Lower leg skin (tissue), 4 donors: ENCODE data around the gene LRCOL1. TPM values are rescaled to one million over a fixed set of nuclear protein-coding genes. Genes with fewer than 3 reads are reported as not detected.

ENCODE experiments used
- DNase-seq, 2 donors: peaks; one replicate each; pipeline ENCODE4 v3.0.0-alpha.2; 2019; ENCODE audit warnings: low spot score in 2 of 2
- H3K4me3 ChIP-seq: fragments of 200-600 bp; sonication (generic); 2 replicates; pipeline ENCODE4 v1.5.1; 2017; ENCODE audit warnings: mild to moderate bottlenecking, low read depth; ENCODE audit not compliant: poor library complexity, severe bottlenecking
- CTCF ChIP-seq, 3 donors: fragments of 450-650 bp; IDR thresholded peaks; one replicate each; pipeline ENCODE4 v1.5.1; 2016; ENCODE audit warnings: antibody characterized with exemption in 3 of 3, mild to moderate bottlenecking in 3 of 3, moderate library complexity in 2 of 3
- POLR2A ChIP-seq, 2 donors: fragments of 450-650 bp; IDR thresholded peaks; one replicate each; pipeline ENCODE4 v1.6.1; 2016 to 2017; ENCODE audit warnings: antibody characterized with exemption in 2 of 2, mild to moderate bottlenecking in 1 of 2, moderate library complexity in 1 of 2
- WGBS, 2 donors: methylation state at CpG; one replicate each; pipeline ENCODE4 v1.1.5; 2018; 5-methylcytosine and 5-hydroxymethylcytosine counted together
- intact Hi-C: fragments of 100-400 bp; cut with DNase I; formaldehyde crosslinking; loops from one replicate; pipeline ENCODE4 v1.15.0; 2023; ENCODE audit warnings: low total_unique reads
- total RNA-seq, 4 donors: library from RNA; depleted of rRNA; stranded (reverse); fragments of >200 nt; gene quantifications; one replicate each; pipeline ENCODE4 v1.1.0, GENCODE V29; 2016

Gene LRCOL1
- total RNA-seq, 4 donors from 2014 or later: not detected

- intact Hi-C loops: loop anchor here (10.0 kb wide), 1 partner anchor 199 kb away; no protein-coding TSS in a partner anchor
- DNase-seq: no peak
- 90 to 92% methylated on average over 5 of the region's 5 CpGs for WGBS, 2 donors
- no peak for TF ChIP-seq CTCF (IDR thresholded peaks at IDR 0.05)
- no peak for TF ChIP-seq POLR2A (IDR thresholded peaks at IDR 0.05)
- no peak overlapping the region for H3K4me3 ChIP-seq
Observed at GRCh38 chr12:132614029-132614428, 3.6 kb upstream of the LRCOL1 start.

GRCh38 chr12:132611620-132612019 is 1.2 kb upstream of the LRCOL1 start:
- no peak for TF ChIP-seq POLR2A (IDR thresholded peaks at IDR 0.05)
- intact Hi-C loops: loop anchor here (10.0 kb wide), 1 partner anchor 197 kb away; no protein-coding TSS in a partner anchor
- no peak for DNase-seq
- H3K4me3 ChIP-seq: no peak overlapping the region
- WGBS, 2 donors: 93 to 94% methylated on average over 10 of the region's 10 CpGs

- no peak overlapping the region for H3K4me3 ChIP-seq
- TF ChIP-seq CTCF (IDR thresholded peaks at IDR 0.05): no peak
- no peak for TF ChIP-seq POLR2A (IDR thresholded peaks at IDR 0.05)
- intact Hi-C loops: loop anchor here (10.0 kb wide), 1 partner anchor 196 kb away; no protein-coding TSS in a partner anchor
- no peak for DNase-seq
- 61 to 75% methylated on average over 33 of the region's 33 CpGs for WGBS, 2 donors
Observed at GRCh38 chr12:132610866-132611602, 652 bp upstream of the LRCOL1 start.

- WGBS, 2 donors: 45% methylated on average over 15 to 25 of the region's 25 CpGs
- no peak overlapping the region for H3K4me3 ChIP-seq
- intact Hi-C loops: loop anchor here (2.0 to 10.0 kb wide), 2 partner anchors 48 to 454 kb away; no protein-coding TSS in a partner anchor
- no peak for TF ChIP-seq CTCF (IDR thresholded peaks at IDR 0.05)
- no peak for TF ChIP-seq POLR2A (IDR thresholded peaks at IDR 0.05)
- no peak for DNase-seq
Observed at GRCh38 chr12:132608231-132609171, 1.9 kb downstream of the LRCOL1 start.

- no peak for DNase-seq
Observed at GRCh38 chr12:132606927-132607326, 3.5 kb downstream of the LRCOL1 start.

More at GRCh38 chr12:132606927-132607326, 3.5 kb downstream of the LRCOL1 start:
- no peak for TF ChIP-seq POLR2A (IDR thresholded peaks at IDR 0.05)
- no peak for TF ChIP-seq CTCF (IDR thresholded peaks at IDR 0.05)
- no peak overlapping the region for H3K4me3 ChIP-seq
- WGBS, 2 donors: 85 to 90% methylated on average over 19 of the region's 19 CpGs
- intact Hi-C loops: loop anchor here (10.0 kb wide), 1 partner anchor 452 kb away; no protein-coding TSS in a partner anchor
